ENCODE measurements around the gene ARHGAP26.

The ARHGAP26 gene

GRCh38 chr5:142881076-142881783 is 111.1 kb downstream of the ARHGAP26 start:
- Histone ChIP-seq H3K4me1 (ENCODE audit: insufficient read depth, low read length) (peaks cover 26% of the 10 kb centered on the region), H3K9me3 (ENCODE audit: low read length) (no peaks in the 10 kb centered on the region), H3K36me3 (ENCODE audit: insufficient read depth, low read length) (no peaks in the 10 kb centered on the region), H3K27me3 (ENCODE audit: insufficient read depth, low read length) (no peaks in the 10 kb centered on the region), H2AFZ (ENCODE audit: low read depth, low read length) (no peak overlapping the region), H3K4me3 (ENCODE audit: low read length) (no peak overlapping the region)

GRCh38 chr5:142881784-142882126 is 111.6 kb downstream of the ARHGAP26 start:
- no peaks in the 10 kb centered on the region for H3K27me3 ChIP-seq (ENCODE audit: insufficient read depth, low read length)
- no peaks in the 10 kb centered on the region for H3K9me3 ChIP-seq (ENCODE audit: low read length)
- no peaks in the 10 kb centered on the region for H3K36me3 ChIP-seq (ENCODE audit: insufficient read depth, low read length)
- H3K4me1 ChIP-seq (ENCODE audit: insufficient read depth, low read length), result peaks cover 26% of the 10 kb centered on the region
- no peak overlapping the region for H3K4me3 ChIP-seq (ENCODE audit: low read length)
- no peak overlapping the region for H2AFZ ChIP-seq (ENCODE audit: low read depth, low read length)

- H3K4me1 ChIP-seq (ENCODE audit: insufficient read depth, low read length), result peaks cover 26% of the 10 kb centered on the region
- no peak overlapping the region for H2AFZ ChIP-seq (ENCODE audit: low read depth, low read length)
- no peak overlapping the region for H3K4me3 ChIP-seq (ENCODE audit: low read length)
- no peaks in the 10 kb centered on the region for H3K36me3 ChIP-seq (ENCODE audit: insufficient read depth, low read length)
- H3K27me3 ChIP-seq (ENCODE audit: insufficient read depth, low read length), result no peaks in the 10 kb centered on the region
- no peaks in the 10 kb centered on the region for H3K9me3 ChIP-seq (ENCODE audit: low read length)
Measured at GRCh38 chr5:142883025-142883424, 112.8 kb downstream of the ARHGAP26 start.

GRCh38 chr5:142883438-142883837 is 113.3 kb downstream of the ARHGAP26 start:
- no peaks in the 10 kb centered on the region for H3K36me3 ChIP-seq (ENCODE audit: insufficient read depth, low read length)
- H2AFZ ChIP-seq (ENCODE audit: low read depth, low read length), result no peak overlapping the region
- no peak overlapping the region for H3K4me3 ChIP-seq (ENCODE audit: low read length)
- no peaks in the 10 kb centered on the region for H3K9me3 ChIP-seq (ENCODE audit: low read length)
- H3K27me3 ChIP-seq (ENCODE audit: insufficient read depth, low read length), result no peaks in the 10 kb centered on the region
- H3K4me1 ChIP-seq (ENCODE audit: insufficient read depth, low read length), result peaks cover 26% of the 10 kb centered on the region

GRCh38 chr5:142884029-142884428 is 113.9 kb downstream of the ARHGAP26 start:
- no peak overlapping the region for H2AFZ ChIP-seq (ENCODE audit: low read depth, low read length)
- H3K36me3 ChIP-seq (ENCODE audit: insufficient read depth, low read length), result no peaks in the 10 kb centered on the region
- H3K4me1 ChIP-seq (ENCODE audit: insufficient read depth, low read length), result peaks cover 30% of the 10 kb centered on the region
- H3K27me3 ChIP-seq (ENCODE audit: insufficient read depth, low read length), result no peaks in the 10 kb centered on the region
- H3K9me3 ChIP-seq (ENCODE audit: low read length), result no peaks in the 10 kb centered on the region
- no peak overlapping the region for H3K4me3 ChIP-seq (ENCODE audit: low read length)

GRCh38 chr5:142886211-142886610 is 116.0 kb downstream of the ARHGAP26 start:
- H2AFZ ChIP-seq (ENCODE audit: low read depth, low read length), result no peak overlapping the region
- H3K36me3 ChIP-seq (ENCODE audit: insufficient read depth, low read length), result no peaks in the 10 kb centered on the region
- no peak overlapping the region for H3K4me3 ChIP-seq (ENCODE audit: low read length)
- H3K27me3 ChIP-seq (ENCODE audit: insufficient read depth, low read length), result no peaks in the 10 kb centered on the region
- H3K4me1 ChIP-seq (ENCODE audit: insufficient read depth, low read length), result peaks cover 23% of the 10 kb centered on the region
- no peaks in the 10 kb centered on the region for H3K9me3 ChIP-seq (ENCODE audit: low read length)

GRCh38 chr5:142886956-142887355 is 116.8 kb downstream of the ARHGAP26 start:
- Histone ChIP-seq H2AFZ (ENCODE audit: low read depth, low read length) (no peak overlapping the region), H3K36me3 (ENCODE audit: insufficient read depth, low read length) (no peaks in the 10 kb centered on the region), H3K4me3 (ENCODE audit: low read length) (no peak overlapping the region), H3K4me1 (ENCODE audit: insufficient read depth, low read length) (peaks cover 15% of the 10 kb centered on the region), H3K9me3 (ENCODE audit: low read length) (no peaks in the 10 kb centered on the region), H3K27me3 (ENCODE audit: insufficient read depth, low read length) (no peaks in the 10 kb centered on the region)

- Histone ChIP-seq H3K4me3 (ENCODE audit: low read length) (no peak overlapping the region), H3K27me3 (ENCODE audit: insufficient read depth, low read length) (no peaks in the 10 kb centered on the region), H3K36me3 (ENCODE audit: insufficient read depth, low read length) (no peaks in the 10 kb centered on the region), H3K9me3 (ENCODE audit: low read length) (no peaks in the 10 kb centered on the region), H3K4me1 (ENCODE audit: insufficient read depth, low read length) (peaks cover 5% of the 10 kb centered on the region), H2AFZ (ENCODE audit: low read depth, low read length) (no peak overlapping the region)
Measured at GRCh38 chr5:142888469-142889085, 118.4 kb downstream of the ARHGAP26 start.

GRCh38 chr5:142892021-142892420 is 121.8 kb downstream of the ARHGAP26 start:
- Histone ChIP-seq H3K9me3 (ENCODE audit: low read length) (no peaks in the 10 kb centered on the region), H3K4me1 (ENCODE audit: insufficient read depth, low read length) (peaks cover 5% of the 10 kb centered on the region), H3K36me3 (ENCODE audit: insufficient read depth, low read length) (no peaks in the 10 kb centered on the region), H3K4me3 (ENCODE audit: low read length) (no peak overlapping the region), H3K27me3 (ENCODE audit: insufficient read depth, low read length) (no peaks in the 10 kb centered on the region), H2AFZ (ENCODE audit: low read depth, low read length) (no peak overlapping the region)

- Histone ChIP-seq H3K4me3 (ENCODE audit: low read length) (no peak overlapping the region), H3K27me3 (ENCODE audit: insufficient read depth, low read length) (no peaks in the 10 kb centered on the region), H3K9me3 (ENCODE audit: low read length) (no peaks in the 10 kb centered on the region), H3K36me3 (ENCODE audit: insufficient read depth, low read length) (no peaks in the 10 kb centered on the region), H3K4me1 (ENCODE audit: insufficient read depth, low read length) (no peaks in the 10 kb centered on the region), H2AFZ (ENCODE audit: low read depth, low read length) (no peak overlapping the region)
Measured at GRCh38 chr5:142894315-142894714, 124.1 kb downstream of the ARHGAP26 start.

- H3K36me3 ChIP-seq (ENCODE audit: insufficient read depth, low read length), result no peaks in the 10 kb centered on the region
- no peak overlapping the region for H3K4me3 ChIP-seq (ENCODE audit: low read length)
- no peaks in the 10 kb centered on the region for H3K4me1 ChIP-seq (ENCODE audit: insufficient read depth, low read length)
- no peak overlapping the region for H2AFZ ChIP-seq (ENCODE audit: low read depth, low read length)
- H3K9me3 ChIP-seq (ENCODE audit: low read length), result no peaks in the 10 kb centered on the region
- no peaks in the 10 kb centered on the region for H3K27me3 ChIP-seq (ENCODE audit: insufficient read depth, low read length)
Measured at GRCh38 chr5:142894749-142895148, 124.6 kb downstream of the ARHGAP26 start.

GRCh38 chr5:142896325-142897007 is 126.3 kb downstream of the ARHGAP26 start:
- no peak overlapping the region for H3K4me3 ChIP-seq (ENCODE audit: low read length)
- no peak overlapping the region for H2AFZ ChIP-seq (ENCODE audit: low read depth, low read length)
- no peaks in the 10 kb centered on the region for H3K36me3 ChIP-seq (ENCODE audit: insufficient read depth, low read length)
- no peaks in the 10 kb centered on the region for H3K27me3 ChIP-seq (ENCODE audit: insufficient read depth, low read length)
- no peaks in the 10 kb centered on the region for H3K9me3 ChIP-seq (ENCODE audit: low read length)
- H3K4me1 ChIP-seq (ENCODE audit: insufficient read depth, low read length), result peaks cover 9% of the 10 kb centered on the region

- Histone ChIP-seq H3K27me3 (ENCODE audit: insufficient read depth, low read length) (no peaks in the 10 kb centered on the region), H3K9me3 (ENCODE audit: low read length) (no peaks in the 10 kb centered on the region), H3K36me3 (ENCODE audit: insufficient read depth, low read length) (no peaks in the 10 kb centered on the region), H3K4me3 (ENCODE audit: low read length) (no peak overlapping the region), H3K4me1 (ENCODE audit: insufficient read depth, low read length) (peaks cover 18% of the 10 kb centered on the region), H2AFZ (ENCODE audit: low read depth, low read length) (no peak overlapping the region)
Measured at GRCh38 chr5:142897328-142897727, 127.2 kb downstream of the ARHGAP26 start.
